GM18870 (cell line): Measurements from ENCODE around the gene SLC26A4.

Source experiments
- ATAC-seq: cut with Tn5 transposase; IDR thresholded peaks from one replicate; pipeline ENCODE4 v1.9.1; 2021; ENCODE audit warnings: moderate library complexity; ENCODE audit not compliant: unreplicated experiment

The SLC26A4 gene

GRCh38 chr7:107693396-107693795, 32.8 kb downstream of the SLC26A4 start:
- no peak for ATAC-seq

GRCh38 chr7:107694386-107694785, 33.8 kb downstream of the SLC26A4 start:
- ATAC-seq, result no peak

GRCh38 chr7:107696330-107696946, 35.8 kb downstream of the SLC26A4 start:
- no peak for ATAC-seq

GRCh38 chr7:107697321-107698049, 36.9 kb downstream of the SLC26A4 start:
- no peak for ATAC-seq

- no peak for ATAC-seq
Observed at GRCh38 chr7:107700570-107700969, 39.9 kb downstream of the SLC26A4 start.

- ATAC-seq, result no peak
Observed at GRCh38 chr7:107701191-107701590, 40.6 kb downstream of the SLC26A4 start.

- no peak for ATAC-seq
Observed at GRCh38 chr7:107703219-107703618, 42.6 kb downstream of the SLC26A4 start.

GRCh38 chr7:107703872-107704271, 43.2 kb downstream of the SLC26A4 start:
- ATAC-seq, result no peak

- no peak for ATAC-seq
Observed at GRCh38 chr7:107708956-107709355, 48.3 kb downstream of the SLC26A4 start.

GRCh38 chr7:107711301-107711700, 50.7 kb downstream of the SLC26A4 start:
- no peak for ATAC-seq

- no peak for ATAC-seq
Observed at GRCh38 chr7:107712025-107712424, 51.4 kb downstream of the SLC26A4 start.

- no peak for ATAC-seq
Observed at GRCh38 chr7:107712896-107713295, 52.3 kb downstream of the SLC26A4 start.

- ATAC-seq, result no peak
Observed at GRCh38 chr7:107715531-107715930, 54.9 kb downstream of the SLC26A4 start.

- ATAC-seq, result no peak
Observed at GRCh38 chr7:107718456-107719193, 58.0 kb downstream of the SLC26A4 start.

- no peak for ATAC-seq
Observed at GRCh38 chr7:107721286-107721685, 60.7 kb downstream of the SLC26A4 start.

- no peak for ATAC-seq
Observed at GRCh38 chr7:107723255-107723654, 62.6 kb downstream of the SLC26A4 start.

- ATAC-seq, result no peak
Observed at GRCh38 chr7:107725138-107725740, 64.6 kb downstream of the SLC26A4 start.

GRCh38 chr7:107726356-107727130, 65.9 kb downstream of the SLC26A4 start:
- ATAC-seq, result no peak

- no peak for ATAC-seq
Observed at GRCh38 chr7:107728276-107728675, 67.6 kb downstream of the SLC26A4 start.

- ATAC-seq, result peak; percentile 37
Observed at GRCh38 chr7:107742678-107743566, 82.3 kb downstream of the SLC26A4 start.
